HFFc6 (cell line): ENCODE data around the gene MOB2. TPM values are rescaled to one million over a fixed set of nuclear protein-coding genes. Genes with fewer than 3 reads are reported as not detected.
A peak's percentile ranks its signal among the peaks of the same experiment; 100 is the strongest.

Experiments
- DNase-seq: peaks from one replicate; pipeline ENCODE4 v3.0.0-alpha.2; 2018
- H3K27ac Mint-ChIP-seq: 2 replicates; pipeline ENCODE4 v1.8.0; 2020; ENCODE audit warnings: mild to moderate bottlenecking, mixed read lengths
- H3K27me3 Mint-ChIP-seq: 2 replicates; pipeline ENCODE4 v1.8.0; 2021; ENCODE audit warnings: mild to moderate bottlenecking, moderate library complexity, mixed read lengths; ENCODE audit not compliant: insufficient read depth
- H3K36me3 Mint-ChIP-seq: 2 replicates; pipeline ENCODE4 v1.8.0; 2021; ENCODE audit warnings: low read depth, mixed read lengths
- H3K4me1 Mint-ChIP-seq: 2 replicates; pipeline ENCODE4 v1.8.0; 2020; ENCODE audit warnings: low read depth, mixed read lengths
- H3K4me3 Mint-ChIP-seq: 2 replicates; pipeline ENCODE4 v1.8.0; 2020; ENCODE audit warnings: mild to moderate bottlenecking, moderate library complexity, mixed read lengths
- H3K9me3 Mint-ChIP-seq: 2 replicates; pipeline ENCODE4 v1.8.0; 2020; ENCODE audit warnings: mild to moderate bottlenecking, mixed read lengths
- CTCF ChIP-seq: fragments of 200-600 bp; sonication (generic); IDR thresholded peaks from 2 replicates; pipeline ENCODE4 v1.5.0; 2021; ENCODE audit warnings: antibody characterized with exemption, mild to moderate bottlenecking
- total RNA-seq, 6 experiments: library from RNA; stranded (reverse); fragmentation: NEBNext Ultra II Directional; extraction: Animal tissue kit (Norgen Biotek cat#: 25700); gene quantifications; 2 replicates in 1 of 6; 3 replicates in 5 of 6; pipeline ENCODE4 v1.2.3, GENCODE V29; 2021

The MOB2 gene
- total RNA-seq, 6 experiments from 2014 or later: 19.6 to 27.4 (median 21.4) TPM

GRCh38 chr11:1460396-1460985, 26.1 kb downstream of the MOB2 start:
- H3K4me3 Mint-ChIP-seq: no peak overlapping the region
- H3K4me1 Mint-ChIP-seq: no peaks in the 10 kb centered on the region
- no peak overlapping the region for H3K27ac Mint-ChIP-seq
- peaks cover 1% of the 10 kb centered on the region; the same call in 1 of the 2 replicates for H3K27me3 Mint-ChIP-seq
- no peak for DNase-seq
- no peaks in the 10 kb centered on the region for H3K9me3 Mint-ChIP-seq
- TF ChIP-seq CTCF: no peak
- no peaks in the 10 kb centered on the region for H3K36me3 Mint-ChIP-seq

- H3K4me3 Mint-ChIP-seq: no peak overlapping the region
- no peak for TF ChIP-seq CTCF
Measured at GRCh38 chr11:1459764-1460395, 26.7 kb downstream of the MOB2 start.

GRCh38 chr11:1459219-1459575, 27.4 kb downstream of the MOB2 start:
- Mint-ChIP-seq H3K27me3 (peaks cover 1% of the 10 kb centered on the region; the same call in 1 of the 2 replicates), H3K4me3 (no peak overlapping the region), H3K27ac (no peak overlapping the region), H3K36me3 (no peaks in the 10 kb centered on the region), H3K9me3 (no peaks in the 10 kb centered on the region), H3K4me1 (no peaks in the 10 kb centered on the region)
- TF ChIP-seq CTCF: no peak
- no peak for DNase-seq

More at GRCh38 chr11:1459764-1460395, 26.7 kb downstream of the MOB2 start:
- no peak for DNase-seq
- Mint-ChIP-seq H3K27ac (no peak overlapping the region), H3K4me1 (no peaks in the 10 kb centered on the region), H3K36me3 (no peaks in the 10 kb centered on the region), H3K27me3 (peaks cover 1% of the 10 kb centered on the region; the same call in 1 of the 2 replicates), H3K9me3 (no peaks in the 10 kb centered on the region)

GRCh38 chr11:1458340-1459218, 28.0 kb downstream of the MOB2 start:
- no peak for DNase-seq
- Mint-ChIP-seq H3K27ac (no peak overlapping the region), H3K4me3 (no peak overlapping the region), H3K36me3 (no peaks in the 10 kb centered on the region), H3K4me1 (no peaks in the 10 kb centered on the region), H3K9me3 (no peaks in the 10 kb centered on the region), H3K27me3 (peaks cover 1% of the 10 kb centered on the region)
- peak; percentile 45 for TF ChIP-seq CTCF

- H3K36me3 Mint-ChIP-seq: no peaks in the 10 kb centered on the region
- H3K4me1 Mint-ChIP-seq: no peaks in the 10 kb centered on the region
- H3K9me3 Mint-ChIP-seq: no peaks in the 10 kb centered on the region
- DNase-seq: no peak
- no peak overlapping the region for H3K27ac Mint-ChIP-seq
- H3K27me3 Mint-ChIP-seq: peaks cover 7% of the 10 kb centered on the region
- H3K4me3 Mint-ChIP-seq: no peak overlapping the region
- TF ChIP-seq CTCF: no peak
Measured at GRCh38 chr11:1457856-1458255, 28.7 kb downstream of the MOB2 start.
